Cardiac fibroblast (primary cell): ENCODE data around the gene BORCS5.
A peak's percentile ranks its signal among the peaks of the same experiment; 100 is the strongest.

Experiments
- DNase-seq, 2 donors: peaks; one replicate each; pipeline versions ENCODE4 v3.0.0 to v3.0.0-alpha.2; 2010; ENCODE audit warnings: low read depth in 2 of 2
- H3K4me3 ChIP-seq, 2 donors: replicated peaks in 1 of 2; 1 replicate in 1 of 2; 2 replicates in 1 of 2; pipeline ENCODE4 v1.5.1; 2011; ENCODE audit warnings: low read depth in 2 of 2, low read length in 2 of 2, mild to moderate bottlenecking in 2 of 2, moderate library complexity in 1 of 2
- CTCF ChIP-seq: IDR thresholded peaks from one replicate; pipeline ENCODE4 v1.5.1; 2011; ENCODE audit warnings: low read depth, mild to moderate bottlenecking, low read length, inconsistent platforms

Gene BORCS5

GRCh38 chr12:12353807-12354206, 3.1 kb upstream of the BORCS5 start:
- H3K4me3 ChIP-seq, result no peak overlapping the region
- no peak for TF ChIP-seq CTCF
- no peak for DNase-seq

GRCh38 chr12:12356467-12356895, 397 bp upstream of the BORCS5 start:
- H3K4me3 ChIP-seq, result peak overlapping the region; percentile 72 to 93
- TF ChIP-seq CTCF, result no peak
- DNase-seq, result no peak

GRCh38 chr12:12357719-12358461, 1.0 kb downstream of the BORCS5 start:
- DNase-seq, result peak in 1 of 2 donors; percentile 3
- TF ChIP-seq CTCF, result no peak
- H3K4me3 ChIP-seq, result peak overlapping the region; percentile 72 to 93

- no peak for TF ChIP-seq CTCF
- peak overlapping the region in 1 of 2 donors; percentile 5 for H3K4me3 ChIP-seq
- DNase-seq, result no peak
Measured at GRCh38 chr12:12358528-12358927, 1.6 kb downstream of the BORCS5 start.

- no peak for DNase-seq
- H3K4me3 ChIP-seq, result no peak overlapping the region
- TF ChIP-seq CTCF, result no peak
Measured at GRCh38 chr12:12364787-12365445, 8.0 kb downstream of the BORCS5 start.

GRCh38 chr12:12365446-12365802, 8.5 kb downstream of the BORCS5 start:
- DNase-seq, result no peak
- no peak for TF ChIP-seq CTCF
- no peak overlapping the region for H3K4me3 ChIP-seq
